Tibial nerve (tissue), 4 donors: Measurements from ENCODE around the gene USP25. TPM values are rescaled to one million over a fixed set of nuclear protein-coding genes. Genes with fewer than 3 reads are reported as not detected.

Experiments
- DNase-seq, 2 donors: peaks; one replicate each; pipeline ENCODE4 v3.0.0-alpha.2; 2019; ENCODE audit warnings: low spot score in 2 of 2
- H3K27ac ChIP-seq, 4 donors: fragments of 200-600 bp; sonication (generic) in 3 of 4; one replicate each; pipeline ENCODE4 v1.5.1; 2017 to 2019; ENCODE audit warnings: mild to moderate bottlenecking in 1 of 4
- H3K27me3 ChIP-seq, 2 donors: fragments of 200-600 bp; sonication (generic) in 1 of 2; one replicate each; pipeline versions ENCODE4 v1.5.1 to v1.6.0; 2017 to 2019
- H3K36me3 ChIP-seq, 3 donors: fragments of 200-600 bp; sonication (generic); one replicate each; pipeline ENCODE4 v1.5.1; 2018 to 2019
- H3K4me1 ChIP-seq, 4 donors: fragments of 200-600 bp; sonication (generic) in 3 of 4; one replicate each; pipeline ENCODE4 v1.5.1; 2017 to 2019
- H3K4me3 ChIP-seq, 4 donors: fragments of 200-600 bp; sonication (generic) in 3 of 4; one replicate each; pipeline ENCODE4 v1.5.1; 2017 to 2019; ENCODE audit warnings: mild to moderate bottlenecking in 1 of 4, moderate library complexity in 1 of 4
- H3K9me3 ChIP-seq, 4 donors: fragments of 200-600 bp; sonication (generic) in 3 of 4; one replicate each; pipeline ENCODE4 v1.5.1; 2017 to 2019
- CTCF ChIP-seq, 5 experiments: fragments of 200-600 bp in 3 of 5; fragments of 450-650 bp in 2 of 5; sonication (generic) in 3 of 5; IDR thresholded peaks; one replicate each; pipeline ENCODE4 v1.5.1; 2016 to 2019; ENCODE audit warnings: antibody characterized with exemption in 5 of 5, mild to moderate bottlenecking in 3 of 5, moderate library complexity in 2 of 5
- EP300 ChIP-seq, 2 donors: sonication (generic); formaldehyde crosslinking; IDR thresholded peaks; one replicate each; pipeline ENCODE4 v1.6.1; 2017; ENCODE audit warnings: antibody characterized with exemption in 2 of 2, mild to moderate bottlenecking in 1 of 2
- POLR2A ChIP-seq, 2 donors: fragments of 450-650 bp; IDR thresholded peaks; one replicate each; pipeline ENCODE4 v1.6.1; 2017; ENCODE audit warnings: antibody characterized with exemption in 2 of 2, mild to moderate bottlenecking in 2 of 2, moderate library complexity in 2 of 2
- WGBS, 2 donors: methylation state at CpG; one replicate each; pipeline ENCODE4 v1.1.5; 2018; 5-methylcytosine and 5-hydroxymethylcytosine counted together
- total RNA-seq, 4 donors: library from RNA; depleted of rRNA; stranded (reverse); fragments of >200 nt; gene quantifications; one replicate each; pipeline ENCODE4 v1.1.0, GENCODE V29; 2016

USP25 gene
- total RNA-seq, 4 donors from 2014 or later = 59.6 to 79.8 (median 69.9) TPM

- H3K36me3 ChIP-seq = no peaks in the 10 kb centered on the region
- no peak for DNase-seq
- no peaks in the 10 kb centered on the region for H3K4me1 ChIP-seq
- TF ChIP-seq CTCF (IDR thresholded peaks at IDR 0.05) (no peak), EP300 (IDR thresholded peaks at IDR 0.05) (no peak), POLR2A (IDR thresholded peaks at IDR 0.05) (no peak)
- 96 to 97% methylated on average over 4 of the region's 4 CpGs for WGBS, 2 donors
- H3K4me3 ChIP-seq = no peak overlapping the region
- no peak overlapping the region for H3K27ac ChIP-seq
- H3K27me3 ChIP-seq = no peaks in the 10 kb centered on the region
- no peaks in the 10 kb centered on the region for H3K9me3 ChIP-seq
Measured at GRCh38 chr21:15719976-15720375, 9.8 kb upstream of the USP25 start.

GRCh38 chr21:15722591-15723324 is 7.0 kb upstream of the USP25 start:
- H3K36me3 ChIP-seq = no peaks in the 10 kb centered on the region
- no peak for DNase-seq
- H3K9me3 ChIP-seq = no peaks in the 10 kb centered on the region
- H3K4me1 ChIP-seq = no peaks in the 10 kb centered on the region
- WGBS, 2 donors = 64 to 68% methylated on average over 4 of the region's 4 CpGs
- TF ChIP-seq POLR2A (IDR thresholded peaks at IDR 0.05) (no peak), EP300 (IDR thresholded peaks at IDR 0.05) (no peak), CTCF (IDR thresholded peaks at IDR 0.05) (no peak)
- H3K27me3 ChIP-seq = no peaks in the 10 kb centered on the region
- H3K27ac ChIP-seq = no peak overlapping the region
- H3K4me3 ChIP-seq = no peak overlapping the region

- 88 to 93% methylated on average over 3 of the region's 3 CpGs for WGBS, 2 donors
- no peak overlapping the region for H3K27ac ChIP-seq
- H3K9me3 ChIP-seq = no peaks in the 10 kb centered on the region
- no peak for DNase-seq
- no peak overlapping the region for H3K4me3 ChIP-seq
- peaks cover 0 to 5% (median 0%) of the 10 kb centered on the region in 4 donors for H3K4me1 ChIP-seq
- no peaks in the 10 kb centered on the region for H3K27me3 ChIP-seq
- H3K36me3 ChIP-seq = no peaks in the 10 kb centered on the region
- TF ChIP-seq CTCF (IDR thresholded peaks at IDR 0.05) = no peak
Measured at GRCh38 chr21:15725949-15726348, 3.8 kb upstream of the USP25 start.

GRCh38 chr21:15728046-15728445 is 1.7 kb upstream of the USP25 start:
- TF ChIP-seq CTCF (IDR thresholded peaks at IDR 0.05) (no peak), POLR2A (IDR thresholded peaks at IDR 0.05) (no peak), EP300 (IDR thresholded peaks at IDR 0.05) (no peak)
- DNase-seq = no peak
- WGBS, 2 donors = 90 to 93% methylated on average over 3 of the region's 3 CpGs
- Histone ChIP-seq H3K36me3 (no peaks in the 10 kb centered on the region), H3K4me1 (peaks cover 0 to 22% (median 9%) of the 10 kb centered on the region in 4 donors), H3K9me3 (no peaks in the 10 kb centered on the region), H3K27me3 (no peaks in the 10 kb centered on the region), H3K27ac (no peak overlapping the region), H3K4me3 (no peak overlapping the region)

GRCh38 chr21:15729346-15729673 is 472 bp upstream of the USP25 start:
- Histone ChIP-seq H3K27ac (peak overlapping the region; percentile 92 to 98 (median 94)), H3K4me3 (peak overlapping the region; percentile 53 to 99 (median 78)), H3K36me3 (no peaks in the 10 kb centered on the region), H3K4me1 (peaks cover 0 to 34% (median 17%) of the 10 kb centered on the region in 4 donors), H3K9me3 (no peaks in the 10 kb centered on the region), H3K27me3 (no peaks in the 10 kb centered on the region)
- WGBS, 2 donors = 2 to 4% methylated on average over 11 of the region's 11 CpGs
- no peak for TF ChIP-seq POLR2A (IDR thresholded peaks at IDR 0.05)
- no peak for TF ChIP-seq CTCF (IDR thresholded peaks at IDR 0.05)
- no peak for TF ChIP-seq EP300 (IDR thresholded peaks at IDR 0.05)
- no peak for DNase-seq
